Mammary epithelial cell (primary cell): Measurements from ENCODE around the gene SEPTIN1.
A peak's percentile ranks its signal among the peaks of the same experiment; 100 is the strongest.

Source experiments
- CTCF ChIP-seq, 2 donors: IDR thresholded peaks in 1 of 2; conservative IDR thresholded peaks in 1 of 2; 2 replicates each; pipeline ENCODE4 v1.5.1; 2011 to 2012; ENCODE audit warnings: inconsistent platforms in 2 of 2, low read length in 2 of 2, mild to moderate bottlenecking in 2 of 2, control low read depth in 1 of 2, low read depth in 1 of 2; ENCODE audit not compliant: insufficient read depth in 1 of 2; ENCODE audit errors: extremely low read depth in 1 of 2
- EZH2 ChIP-seq: IDR thresholded peaks from 2 replicates; pipeline ENCODE4 v1.6.1; 2012; ENCODE audit warnings: low read length, inconsistent platforms, borderline replicate concordance

GRCh38 chr16:30370456-30371247 lies 11.7 kb downstream of the SEPTIN1 start, which contains the start of gene TBC1D10B:
- TF ChIP-seq CTCF (conservative IDR thresholded peaks at IDR 0.05 in 1 of 2, IDR thresholded peaks at IDR 0.05 in 1 of 2; ENCODE audit: extremely low read depth in 1 of 2, insufficient read depth in 1 of 2, low read depth in 1 of 2, low read length in 2 of 2) (peak in 1 of 2 donors; percentile 36), EZH2 (no peak)
